Measurements from ENCODE around the gene NUP98.
"Not testable (repeated sequence)": the region's sequence is repeated elsewhere in the genome, so short reads cannot be mapped to it uniquely, and the experiment has no call there.

Gene NUP98

GRCh38 chr11:3815845-3816244, 18.5 kb upstream of the NUP98 start:
- Mint-ChIP-seq H3K27ac (no peak overlapping the region), H3K4me3 (no peak overlapping the region), H3K9me3 (no peaks in the 10 kb centered on the region), H3K4me1 (no peaks in the 10 kb centered on the region), H3K36me3 (peaks cover 13% of the 10 kb centered on the region)
- ATAC-seq (no peak), DNase-seq (ENCODE audit: low spot score in 2 of 2) (no peak)

GRCh38 chr11:3814832-3815231, 17.5 kb upstream of the NUP98 start:
- not testable (repeated sequence) for ATAC-seq, H3K9me3 Mint-ChIP-seq, H3K27ac Mint-ChIP-seq

GRCh38 chr11:3810951-3811350, 13.6 kb upstream of the NUP98 start:
- H3K36me3 Mint-ChIP-seq = no peaks in the 10 kb centered on the region
- H3K4me1 Mint-ChIP-seq = peaks cover 27% of the 10 kb centered on the region
- ATAC-seq = no peak
- no peaks in the 10 kb centered on the region for H3K9me3 Mint-ChIP-seq
- H3K4me3 Mint-ChIP-seq = no peak overlapping the region
- no peak overlapping the region for H3K27ac Mint-ChIP-seq
- DNase-seq (ENCODE audit: low spot score in 2 of 2) = no peak

More at GRCh38 chr11:3814832-3815231, 17.5 kb upstream of the NUP98 start:
- peaks cover 13% of the 10 kb centered on the region for H3K36me3 Mint-ChIP-seq
- DNase-seq (ENCODE audit: low spot score in 2 of 2); H3K4me1 Mint-ChIP-seq; H3K4me3 Mint-ChIP-seq: not testable (repeated sequence)

- H3K4me3 Mint-ChIP-seq = no peak overlapping the region
- no peaks in the 10 kb centered on the region for H3K36me3 Mint-ChIP-seq
- ATAC-seq = no peak
- H3K9me3 Mint-ChIP-seq = no peaks in the 10 kb centered on the region
- H3K4me1 Mint-ChIP-seq = peaks cover 27% of the 10 kb centered on the region
- H3K27ac Mint-ChIP-seq = no peak overlapping the region
- no peak for DNase-seq (ENCODE audit: low spot score in 2 of 2)
Observed at GRCh38 chr11:3810446-3810845, 13.1 kb upstream of the NUP98 start.

- H3K9me3 Mint-ChIP-seq = no peaks in the 10 kb centered on the region
- ATAC-seq (no peak), DNase-seq (ENCODE audit: low spot score in 2 of 2) (no peak)
- no peaks in the 10 kb centered on the region for H3K36me3 Mint-ChIP-seq
- no peak overlapping the region for H3K4me3 Mint-ChIP-seq
- H3K4me1 Mint-ChIP-seq = peaks cover 27% of the 10 kb centered on the region
- H3K27ac Mint-ChIP-seq = peak overlapping the region; percentile 93
Observed at GRCh38 chr11:3809624-3809928, 12.2 kb upstream of the NUP98 start.

- no peaks in the 10 kb centered on the region for H3K36me3 Mint-ChIP-seq
- no peaks in the 10 kb centered on the region for H3K9me3 Mint-ChIP-seq
- ATAC-seq (peak; percentile 77), DNase-seq (ENCODE audit: low spot score in 2 of 2) (peak in 1 of 2 donors; percentile 63)
- H3K4me1 Mint-ChIP-seq = peaks cover 30% of the 10 kb centered on the region
- peak overlapping the region; percentile 95 for H3K4me3 Mint-ChIP-seq
- H3K27ac Mint-ChIP-seq = peak overlapping the region; percentile 93
Observed at GRCh38 chr11:3808861-3809623, 11.7 kb upstream of the NUP98 start.

- Mint-ChIP-seq H3K4me3 (peak within 1 kb of the TSS; percentile 95), H3K36me3 (no peaks in the 10 kb centered on the region), H3K27ac (peak within 1 kb of the TSS; percentile 93), H3K4me1 (peaks cover 33% of the 10 kb centered on the region), H3K9me3 (no peaks in the 10 kb centered on the region)
- DNase-seq (ENCODE audit: low spot score in 2 of 2) (peak; percentile 46 to 80), ATAC-seq (peak; percentile 75)
Observed at GRCh38 chr11:3807909-3808860, 10.8 kb upstream of the NUP98 start, which contains the start of gene PGAP2. TSS of gene PGAP2 (plus strand) at chr11:3808560. CDS start at chr11:3811260, 2,700 bp downstream.

GRCh38 chr11:3803726-3804495, 6.6 kb upstream of the NUP98 start:
- ATAC-seq = no peak
- H3K36me3 Mint-ChIP-seq = no peaks in the 10 kb centered on the region

GRCh38 chr11:3802011-3802790, 4.8 kb upstream of the NUP98 start:
- H3K27ac Mint-ChIP-seq = no peak overlapping the region
- H3K4me1 Mint-ChIP-seq = peaks cover 12% of the 10 kb centered on the region
- H3K36me3 Mint-ChIP-seq = peaks cover 10% of the 10 kb centered on the region
- ATAC-seq (no peak), DNase-seq (ENCODE audit: low spot score in 2 of 2) (no peak)
- H3K4me3 Mint-ChIP-seq = no peak overlapping the region
- no peaks in the 10 kb centered on the region for H3K9me3 Mint-ChIP-seq

More at GRCh38 chr11:3803726-3804495, 6.6 kb upstream of the NUP98 start:
- peaks cover 18% of the 10 kb centered on the region for H3K4me1 Mint-ChIP-seq
- no peak overlapping the region for H3K4me3 Mint-ChIP-seq
- no peaks in the 10 kb centered on the region for H3K9me3 Mint-ChIP-seq
- H3K27ac Mint-ChIP-seq = peak overlapping the region; percentile 5
- DNase-seq (ENCODE audit: low spot score in 2 of 2) = no peak

GRCh38 chr11:3799873-3800272, 2.5 kb upstream of the NUP98 start:
- DNase-seq (ENCODE audit: low spot score in 2 of 2) (no peak), ATAC-seq (no peak)
- no peaks in the 10 kb centered on the region for H3K9me3 Mint-ChIP-seq
- no peak overlapping the region for H3K4me3 Mint-ChIP-seq
- H3K36me3 Mint-ChIP-seq = peaks cover 26% of the 10 kb centered on the region
- H3K4me1 Mint-ChIP-seq = peaks cover 31% of the 10 kb centered on the region
- H3K27ac Mint-ChIP-seq = no peak overlapping the region

GRCh38 chr11:3799143-3799542, 1.8 kb upstream of the NUP98 start:
- Mint-ChIP-seq H3K9me3 (no peaks in the 10 kb centered on the region), H3K4me1 (peaks cover 37% of the 10 kb centered on the region), H3K27ac (peak overlapping the region; percentile 97), H3K4me3 (peak overlapping the region; percentile 90), H3K36me3 (peaks cover 34% of the 10 kb centered on the region)
- DNase-seq (ENCODE audit: low spot score in 2 of 2) (no peak), ATAC-seq (no peak)

GRCh38 chr11:3796801-3797328, 489 bp downstream of the NUP98 start:
- ATAC-seq (peak; percentile 60), DNase-seq (ENCODE audit: low spot score in 2 of 2) (no peak)
- Mint-ChIP-seq H3K4me3 (peak overlapping the region; percentile 90), H3K27ac (peak overlapping the region; percentile 97), H3K36me3 (peaks cover 56% of the 10 kb centered on the region), H3K9me3 (no peaks in the 10 kb centered on the region), H3K4me1 (peaks cover 44% of the 10 kb centered on the region)

GRCh38 chr11:3796346-3796745, 1.0 kb downstream of the NUP98 start:
- ATAC-seq (no peak), DNase-seq (ENCODE audit: low spot score in 2 of 2) (no peak)
- Mint-ChIP-seq H3K4me3 (peak overlapping the region; percentile 90), H3K36me3 (peaks cover 62% of the 10 kb centered on the region), H3K4me1 (peaks cover 44% of the 10 kb centered on the region), H3K27ac (peak overlapping the region; percentile 97), H3K9me3 (no peaks in the 10 kb centered on the region)

GRCh38 chr11:3796002-3796311, 1.4 kb downstream of the NUP98 start:
- ATAC-seq (no peak), DNase-seq (ENCODE audit: low spot score in 2 of 2) (no peak)
- H3K9me3 Mint-ChIP-seq = no peaks in the 10 kb centered on the region
- H3K4me3 Mint-ChIP-seq = peak overlapping the region; percentile 90
- peaks cover 65% of the 10 kb centered on the region for H3K36me3 Mint-ChIP-seq
- peak overlapping the region; percentile 97 for H3K27ac Mint-ChIP-seq
- peaks cover 44% of the 10 kb centered on the region for H3K4me1 Mint-ChIP-seq
